Measurements from ENCODE around the gene LRRFIP1.

LRRFIP1 gene

GRCh38 chr2:237704501-237705434 is 77.4 kb downstream of the LRRFIP1 start:
- DNase-seq (ENCODE audit: low read depth) = no peak

- DNase-seq (ENCODE audit: low read depth) = no peak
Measured at GRCh38 chr2:237706257-237706656, 78.9 kb downstream of the LRRFIP1 start.

GRCh38 chr2:237708065-237708398 is 80.6 kb downstream of the LRRFIP1 start:
- DNase-seq (ENCODE audit: low read depth) = no peak

GRCh38 chr2:237708491-237708890 is 81.1 kb downstream of the LRRFIP1 start:
- no peak for DNase-seq (ENCODE audit: low read depth)

GRCh38 chr2:237708961-237709360 is 81.6 kb downstream of the LRRFIP1 start:
- no peak for DNase-seq (ENCODE audit: low read depth)

- no peak for DNase-seq (ENCODE audit: low read depth)
Measured at GRCh38 chr2:237711458-237712150, 84.2 kb downstream of the LRRFIP1 start.

GRCh38 chr2:237712477-237713377 is 85.3 kb downstream of the LRRFIP1 start:
- no peak for DNase-seq (ENCODE audit: low read depth)

- no peak for DNase-seq (ENCODE audit: low read depth)
Measured at GRCh38 chr2:237714690-237715458, 87.5 kb downstream of the LRRFIP1 start.

GRCh38 chr2:237715459-237715947 is 88.1 kb downstream of the LRRFIP1 start:
- no peak for DNase-seq (ENCODE audit: low read depth)

- DNase-seq (ENCODE audit: low read depth) = no peak
Measured at GRCh38 chr2:237716011-237716410, 88.6 kb downstream of the LRRFIP1 start.

GRCh38 chr2:237717366-237718276 is 90.2 kb downstream of the LRRFIP1 start:
- DNase-seq (ENCODE audit: low read depth) = no peak

GRCh38 chr2:237718277-237718634 is 90.9 kb downstream of the LRRFIP1 start:
- DNase-seq (ENCODE audit: low read depth) = no peak

GRCh38 chr2:237720444-237720843 is 93.1 kb downstream of the LRRFIP1 start:
- DNase-seq (ENCODE audit: low read depth) = no peak

GRCh38 chr2:237720957-237721356 is 93.6 kb downstream of the LRRFIP1 start:
- no peak for DNase-seq (ENCODE audit: low read depth)

- DNase-seq (ENCODE audit: low read depth) = no peak
Measured at GRCh38 chr2:237721458-237721857, 94.1 kb downstream of the LRRFIP1 start.

GRCh38 chr2:237722616-237723015 is 95.2 kb downstream of the LRRFIP1 start:
- no peak for DNase-seq (ENCODE audit: low read depth)

- no peak for DNase-seq (ENCODE audit: low read depth)
Measured at GRCh38 chr2:237723023-237723422, 95.6 kb downstream of the LRRFIP1 start.

- DNase-seq (ENCODE audit: low read depth) = no peak
Measured at GRCh38 chr2:237723602-237724001, 96.2 kb downstream of the LRRFIP1 start.

- no peak for DNase-seq (ENCODE audit: low read depth)
Measured at GRCh38 chr2:237724811-237725478, 97.6 kb downstream of the LRRFIP1 start.

GRCh38 chr2:237725661-237726060 is 98.3 kb downstream of the LRRFIP1 start:
- DNase-seq (ENCODE audit: low read depth) = no peak

All from activated T-helper 1 cell treated with Interleukin-2 at 50 U/mL for 16 hours (primary cell).